Stromal cell of bone marrow (primary cell): ENCODE data around the gene KLC1.

ENCODE experiments used
- DNase-seq: peaks from one replicate; pipeline ENCODE4 v3.0.0-alpha.2; 2012; ENCODE audit warnings: low read depth

KLC1 gene

GRCh38 chr14:103659631-103660030 lies 30.6 kb downstream of the KLC1 start:
- DNase-seq = no peak

- no peak for DNase-seq
These were observed 33.0 kb downstream of the KLC1 start for GRCh38 chr14:103662029-103662428.

- no peak for DNase-seq
These were observed 33.6 kb downstream of the KLC1 start for GRCh38 chr14:103662591-103662990.

- DNase-seq = no peak
These were observed 34.5 kb downstream of the KLC1 start for GRCh38 chr14:103663506-103663905.

GRCh38 chr14:103667671-103668070 lies 38.7 kb downstream of the KLC1 start:
- DNase-seq = no peak

GRCh38 chr14:103668117-103668516 lies 39.1 kb downstream of the KLC1 start:
- no peak for DNase-seq

- no peak for DNase-seq
These were observed 40.4 kb downstream of the KLC1 start for GRCh38 chr14:103669370-103669769.

- no peak for DNase-seq
These were observed 42.9 kb downstream of the KLC1 start for GRCh38 chr14:103671911-103672310.

GRCh38 chr14:103675957-103676356 lies 46.9 kb downstream of the KLC1 start:
- no peak for DNase-seq

GRCh38 chr14:103676881-103677675 lies 48.1 kb downstream of the KLC1 start:
- no peak for DNase-seq

GRCh38 chr14:103679351-103679750 lies 50.3 kb downstream of the KLC1 start:
- DNase-seq = no peak

GRCh38 chr14:103680491-103681231 lies 51.6 kb downstream of the KLC1 start:
- DNase-seq = no peak

- no peak for DNase-seq
These were observed 54.1 kb downstream of the KLC1 start for GRCh38 chr14:103683139-103683538.

- DNase-seq = no peak
These were observed 55.5 kb downstream of the KLC1 start for GRCh38 chr14:103684471-103684870.

- no peak for DNase-seq
These were observed 55.9 kb downstream of the KLC1 start for GRCh38 chr14:103684871-103685270.

GRCh38 chr14:103685276-103686211 lies 56.5 kb downstream of the KLC1 start:
- DNase-seq = no peak

- DNase-seq = no peak
These were observed 57.9 kb downstream of the KLC1 start for GRCh38 chr14:103686831-103687485.

GRCh38 chr14:103687712-103688111 lies 58.7 kb downstream of the KLC1 start:
- no peak for DNase-seq

GRCh38 chr14:103688441-103688840 lies 59.4 kb downstream of the KLC1 start:
- no peak for DNase-seq

- DNase-seq = peak; percentile 29
These were observed 60.2 kb downstream of the KLC1 start for GRCh38 chr14:103688906-103689902.

GRCh38 chr14:103690332-103690731 lies 61.3 kb downstream of the KLC1 start:
- no peak for DNase-seq
